ENCODE measurements around the gene ALDH1B1. TPM values are rescaled to one million over a fixed set of nuclear protein-coding genes. Genes with fewer than 3 reads are reported as not detected.

ALDH1B1 gene
- total RNA-seq, 4 donors from 2014 or later = 22.1 to 58.5 (median 28.0) TPM

DNA sequence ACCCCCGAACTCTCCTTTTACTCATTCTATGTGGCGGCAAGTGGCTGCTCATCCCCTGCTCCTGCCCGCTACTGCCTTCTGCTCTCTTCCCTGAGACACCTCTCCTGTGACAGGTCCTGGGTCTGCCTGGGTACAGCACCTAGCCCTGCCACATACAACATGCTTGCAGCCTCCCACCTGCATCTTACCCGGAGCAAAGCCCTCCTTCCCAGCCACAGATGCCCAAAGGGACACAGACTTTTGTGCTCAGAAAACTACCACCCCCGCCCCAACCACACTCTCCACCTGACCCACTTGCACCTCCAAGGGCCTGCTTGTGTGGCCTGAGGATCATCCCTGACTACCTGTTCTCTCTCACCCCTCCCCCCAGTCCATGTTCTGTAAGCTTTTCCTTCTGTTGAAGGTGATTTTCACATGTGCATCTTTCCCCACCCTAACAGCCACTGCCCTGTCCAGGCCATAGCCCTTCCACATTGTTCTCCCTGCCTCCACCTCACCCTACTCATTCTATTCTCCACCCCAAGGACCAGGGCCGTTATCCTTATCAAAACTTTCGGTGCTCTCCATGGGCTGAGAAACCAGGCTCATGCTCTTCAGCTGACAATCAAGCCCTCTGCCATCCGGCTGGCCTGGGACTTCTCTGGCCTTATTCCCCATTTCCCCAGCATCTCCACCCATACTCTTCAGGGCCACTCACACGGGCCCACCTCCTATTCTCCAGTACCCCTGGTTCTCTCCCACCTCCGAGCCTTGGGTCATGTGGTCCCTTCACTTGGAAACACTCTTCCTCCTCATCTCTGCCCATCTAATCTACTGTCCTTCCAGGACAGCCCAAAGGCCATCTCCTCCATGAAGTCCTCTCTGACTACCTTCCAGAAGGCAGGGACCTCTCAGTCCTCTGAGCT, 46.4 kb upstream of the ALDH1B1 start:
- H3K27ac ChIP-seq = no peak overlapping the region
- intact Hi-C loops (cut with DNase I; ENCODE audit: low total_unique reads) = no loop called here
- H3K9me3 ChIP-seq = no peaks in the 10 kb centered on the region
- no peak overlapping the region for H3K4me3 ChIP-seq
- TF ChIP-seq POLR2A (IDR thresholded peaks at IDR 0.05) = no peak
- TF ChIP-seq, protein P1, sequence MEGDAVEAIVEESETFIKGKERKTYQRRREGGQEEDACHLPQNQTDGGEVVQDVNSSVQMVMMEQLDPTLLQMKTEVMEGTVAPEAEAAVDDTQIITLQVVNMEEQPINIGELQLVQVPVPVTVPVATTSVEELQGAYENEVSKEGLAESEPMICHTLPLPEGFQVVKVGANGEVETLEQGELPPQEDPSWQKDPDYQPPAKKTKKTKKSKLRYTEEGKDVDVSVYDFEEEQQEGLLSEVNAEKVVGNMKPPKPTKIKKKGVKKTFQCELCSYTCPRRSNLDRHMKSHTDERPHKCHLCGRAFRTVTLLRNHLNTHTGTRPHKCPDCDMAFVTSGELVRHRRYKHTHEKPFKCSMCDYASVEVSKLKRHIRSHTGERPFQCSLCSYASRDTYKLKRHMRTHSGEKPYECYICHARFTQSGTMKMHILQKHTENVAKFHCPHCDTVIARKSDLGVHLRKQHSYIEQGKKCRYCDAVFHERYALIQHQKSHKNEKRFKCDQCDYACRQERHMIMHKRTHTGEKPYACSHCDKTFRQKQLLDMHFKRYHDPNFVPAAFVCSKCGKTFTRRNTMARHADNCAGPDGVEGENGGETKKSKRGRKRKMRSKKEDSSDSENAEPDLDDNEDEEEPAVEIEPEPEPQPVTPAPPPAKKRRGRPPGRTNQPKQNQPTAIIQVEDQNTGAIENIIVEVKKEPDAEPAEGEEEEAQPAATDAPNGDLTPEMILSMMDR (IDR thresholded peaks at IDR 0.05) = no peak
- no peaks in the 10 kb centered on the region for H3K36me3 ChIP-seq
- no peaks in the 10 kb centered on the region for H3K27me3 ChIP-seq
- H3K4me1 ChIP-seq = no peaks in the 10 kb centered on the region
- DNase-seq = no peak

DNA sequence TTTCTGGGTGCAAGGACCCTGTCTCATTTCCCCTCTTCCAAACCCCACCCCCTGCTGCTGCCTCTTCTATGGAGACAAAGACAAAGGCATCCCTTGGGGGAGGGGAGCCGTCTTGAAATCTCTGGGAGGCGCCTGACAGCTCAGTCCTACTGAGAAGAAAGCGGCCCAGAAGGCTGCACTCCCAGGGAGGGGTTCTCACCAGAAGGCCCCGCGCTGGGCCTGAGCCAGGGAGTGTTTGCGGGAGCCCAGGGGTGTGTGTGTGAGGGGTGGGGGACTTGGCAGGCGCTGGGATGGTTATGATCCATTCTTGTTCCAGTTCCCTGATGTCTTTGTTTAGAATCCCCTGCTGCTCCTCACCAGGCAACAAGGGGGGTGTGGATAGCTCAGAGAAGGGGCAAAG, 45.7 kb upstream of the ALDH1B1 start:
- DNase-seq = no peak
- no peak for TF ChIP-seq POLR2A (IDR thresholded peaks at IDR 0.05)
- TF ChIP-seq, protein P1 (IDR thresholded peaks at IDR 0.05) = no peak
- intact Hi-C loops (cut with DNase I; ENCODE audit: low total_unique reads) = no loop called here
- no peaks in the 10 kb centered on the region for H3K27me3 ChIP-seq
- no peaks in the 10 kb centered on the region for H3K36me3 ChIP-seq
- no peak overlapping the region for H3K4me3 ChIP-seq
- H3K27ac ChIP-seq = no peak overlapping the region
- H3K9me3 ChIP-seq = no peaks in the 10 kb centered on the region
- H3K4me1 ChIP-seq = no peaks in the 10 kb centered on the region

DNA sequence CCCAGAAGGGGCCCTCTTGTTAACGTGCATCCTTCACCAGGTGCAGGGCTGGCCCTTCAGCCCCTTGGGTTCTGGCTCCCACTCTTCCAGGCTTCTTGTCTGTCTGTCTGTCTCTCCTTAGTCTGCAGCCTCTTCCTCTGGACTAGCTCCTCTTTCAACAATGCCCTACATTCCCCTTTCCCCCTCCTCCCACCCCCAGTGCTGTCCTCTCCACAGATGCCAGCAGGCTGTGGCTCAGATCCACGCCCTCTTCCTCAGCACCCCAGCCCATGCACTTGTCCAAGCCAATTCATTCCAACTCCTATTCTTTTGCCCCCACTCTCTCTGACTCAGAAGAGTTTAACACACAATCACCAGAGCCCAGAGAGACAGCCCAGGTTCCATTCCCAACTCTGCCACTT, 45.2 kb upstream of the ALDH1B1 start:
- no peaks in the 10 kb centered on the region for H3K27me3 ChIP-seq
- intact Hi-C loops (cut with DNase I; ENCODE audit: low total_unique reads) = no loop called here
- H3K4me3 ChIP-seq = no peak overlapping the region
- no peak for DNase-seq
- H3K36me3 ChIP-seq = no peaks in the 10 kb centered on the region
- TF ChIP-seq, protein P1 (IDR thresholded peaks at IDR 0.05) = no peak
- no peak overlapping the region for H3K27ac ChIP-seq
- no peaks in the 10 kb centered on the region for H3K4me1 ChIP-seq
- H3K9me3 ChIP-seq = no peaks in the 10 kb centered on the region

DNA sequence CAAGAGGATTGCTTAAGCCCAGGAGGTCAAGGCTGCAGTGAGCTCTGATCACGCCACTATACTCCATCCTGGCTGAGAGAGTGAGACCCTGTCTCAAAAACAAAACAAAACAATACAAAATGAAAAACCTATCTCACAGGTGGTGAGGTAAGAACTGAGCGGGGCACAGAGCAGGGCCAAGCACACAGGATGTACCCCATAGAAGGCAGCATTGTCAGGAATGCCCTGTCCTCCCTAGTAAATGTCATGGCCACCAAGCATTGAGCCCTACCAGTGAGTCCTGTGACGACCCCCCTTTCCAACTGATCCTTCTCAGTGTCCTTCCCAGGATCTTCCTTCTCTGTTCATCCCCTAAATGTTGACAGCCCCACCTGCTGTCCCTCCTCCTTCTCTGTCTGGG, 44.6 kb upstream of the ALDH1B1 start:
- DNase-seq = no peak
- Histone ChIP-seq H3K27ac (no peak overlapping the region), H3K36me3 (no peaks in the 10 kb centered on the region), H3K4me1 (no peaks in the 10 kb centered on the region), H3K27me3 (no peaks in the 10 kb centered on the region), H3K4me3 (no peak overlapping the region), H3K9me3 (no peaks in the 10 kb centered on the region)
- intact Hi-C loops (cut with DNase I; ENCODE audit: low total_unique reads) = no loop called here
- TF ChIP-seq, protein P1 (IDR thresholded peaks at IDR 0.05) = no peak
- no peak for TF ChIP-seq POLR2A (IDR thresholded peaks at IDR 0.05)

DNA sequence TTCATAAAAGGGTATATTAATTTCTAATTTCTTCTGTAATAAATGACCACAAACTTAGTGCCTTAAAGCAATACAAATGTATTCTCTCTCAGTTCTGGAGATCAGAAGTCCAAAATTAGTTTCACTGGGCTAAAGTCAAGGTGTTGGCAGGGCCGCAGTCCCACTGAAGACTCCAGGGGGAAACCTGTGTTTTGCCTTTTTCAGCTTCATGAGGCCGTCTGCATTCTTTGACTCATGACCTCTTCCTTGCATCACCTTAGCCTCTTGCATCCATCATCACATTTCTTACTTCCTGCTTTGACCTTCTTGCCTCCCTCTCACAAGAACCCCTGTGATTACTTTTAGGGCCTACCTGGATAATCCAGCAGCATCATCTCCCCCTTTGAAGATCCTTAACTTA, 42.0 kb upstream of the ALDH1B1 start:
- H3K36me3 ChIP-seq = no peaks in the 10 kb centered on the region
- intact Hi-C loops (cut with DNase I; ENCODE audit: low total_unique reads) = loop anchor here (5.0 to 10.0 kb wide), 2 partner anchors 246 to 443 kb away; no protein-coding TSS in a partner anchor
- no peak for TF ChIP-seq POLR2A (IDR thresholded peaks at IDR 0.05)
- TF ChIP-seq, protein P1 (IDR thresholded peaks at IDR 0.05) = no peak
- H3K9me3 ChIP-seq = no peaks in the 10 kb centered on the region
- no peak for DNase-seq
- H3K27ac ChIP-seq = no peak overlapping the region
- no peaks in the 10 kb centered on the region for H3K27me3 ChIP-seq
- no peak overlapping the region for H3K4me3 ChIP-seq
- H3K4me1 ChIP-seq = no peaks in the 10 kb centered on the region

All from uterus (tissue), 4 donors.